SK-N-MC (cell line): Measurements from ENCODE around the gene SCP2.
"Not testable (repeated sequence)": the region's sequence is repeated elsewhere in the genome, so short reads cannot be mapped to it uniquely, and the experiment has no call there.

ENCODE experiments used
- DNase-seq: peaks from one replicate; pipeline ENCODE4 v3.0.0-alpha.2; 2011; ENCODE audit warnings: low read depth, low spot score
- H3K27ac ChIP-seq: fragments of 200-600 bp; sonication (generic); 2 replicates; pipeline ENCODE4 v1.5.1; 2016; ENCODE audit warnings: mixed run types
- H3K36me3 ChIP-seq: fragments of 200-600 bp; sonication (generic); 2 replicates; pipeline ENCODE4 v1.6.1; 2017; ENCODE audit warnings: antibody characterized with exemption, low read length, mixed read lengths; ENCODE audit not compliant: insufficient read depth
- H3K4me3 ChIP-seq: fragments of 200-600 bp; sonication (generic); 2 replicates; pipeline ENCODE4 v1.5.1; 2016
- H3K9ac ChIP-seq: fragments of 200-600 bp; sonication (generic); 2 replicates; pipeline ENCODE4 v1.8.0; 2017; ENCODE audit warnings: mixed run types, mixed read lengths; ENCODE audit not compliant: insufficient read length
- H3K9me3 ChIP-seq: fragments of 200-600 bp; sonication (generic); 2 replicates; pipeline ENCODE4 v1.6.1; 2017; ENCODE audit warnings: low read depth, mild to moderate bottlenecking, antibody characterized with exemption, low read length, moderate library complexity, mixed read lengths
- EZH2 ChIP-seq: fragments of 200-600 bp; sonication (generic); IDR thresholded peaks from one replicate; pipeline ENCODE4 v1.6.1; 2017; ENCODE audit warnings: antibody characterized with exemption
- FOXP2 ChIP-seq: optimal IDR thresholded peaks from 2 replicates; pipeline ENCODE3; 2011; ENCODE audit warnings: mild to moderate bottlenecking, moderate library complexity; ENCODE audit not compliant: insufficient read depth; ENCODE audit errors: extremely low read length, control extremely low read depth
- POLR2AphosphoS5 ChIP-seq: IDR thresholded peaks from 2 replicates; pipeline ENCODE4 v1.6.1; 2012; ENCODE audit warnings: mild to moderate bottlenecking, low read depth, low read length, borderline replicate concordance

SCP2 gene

DNA sequence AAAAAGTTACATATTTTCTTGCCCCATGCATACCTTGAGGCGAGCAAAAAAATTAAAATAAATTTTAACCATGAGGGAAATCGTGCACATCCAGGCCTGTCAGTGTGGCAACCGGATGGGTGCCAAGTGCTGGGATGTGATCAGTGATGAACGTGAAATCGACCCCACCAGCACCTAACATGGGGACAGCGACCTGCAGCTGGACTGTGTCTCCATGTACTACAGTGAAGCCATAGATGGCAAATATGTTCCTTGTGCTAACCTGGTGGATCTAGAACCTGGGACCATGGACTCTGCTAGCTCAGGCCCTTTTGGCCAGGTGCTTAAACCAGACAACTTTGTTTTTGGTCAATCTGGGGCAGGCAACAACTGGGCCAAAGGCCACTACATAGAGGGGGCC lies 67.6 kb downstream of the SCP2 start:
- no peak overlapping the region for H3K27ac ChIP-seq
- TF ChIP-seq FOXP2: no peak
- TF ChIP-seq EZH2: no peak
- TF ChIP-seq POLR2AphosphoS5: no peak
- no peak overlapping the region for H3K4me3 ChIP-seq
- no peaks in the 10 kb centered on the region for H3K9me3 ChIP-seq
- H3K9ac ChIP-seq: no peak overlapping the region
- no peaks in the 10 kb centered on the region for H3K36me3 ChIP-seq
- no peak for DNase-seq

DNA sequence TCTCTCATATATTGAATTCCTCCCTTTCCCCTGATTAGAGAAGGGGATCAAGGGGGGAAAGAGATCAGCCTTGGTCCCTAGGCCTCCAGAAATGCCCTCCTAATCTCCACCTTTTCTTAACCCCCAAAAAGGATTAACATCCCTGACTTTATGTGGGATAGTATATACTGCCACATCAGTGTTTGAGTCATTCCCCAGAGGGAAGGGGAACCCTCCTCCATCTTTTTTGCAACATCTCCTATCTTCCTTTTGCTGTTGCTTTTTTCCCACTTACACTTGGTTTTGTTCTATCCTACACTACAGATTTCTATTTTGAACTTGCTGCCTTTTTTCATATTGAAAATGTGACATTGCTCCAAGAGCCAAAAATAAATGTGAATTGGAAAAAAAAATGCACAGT lies 69.6 kb downstream of the SCP2 start:
- Histone ChIP-seq H3K9ac (no peak overlapping the region), H3K4me3 (no peak overlapping the region), H3K36me3 (no peaks in the 10 kb centered on the region), H3K27ac (no peak overlapping the region), H3K9me3 (no peaks in the 10 kb centered on the region)
- no peak for DNase-seq
- TF ChIP-seq FOXP2 (no peak), POLR2AphosphoS5 (no peak), EZH2 (no peak)

DNA sequence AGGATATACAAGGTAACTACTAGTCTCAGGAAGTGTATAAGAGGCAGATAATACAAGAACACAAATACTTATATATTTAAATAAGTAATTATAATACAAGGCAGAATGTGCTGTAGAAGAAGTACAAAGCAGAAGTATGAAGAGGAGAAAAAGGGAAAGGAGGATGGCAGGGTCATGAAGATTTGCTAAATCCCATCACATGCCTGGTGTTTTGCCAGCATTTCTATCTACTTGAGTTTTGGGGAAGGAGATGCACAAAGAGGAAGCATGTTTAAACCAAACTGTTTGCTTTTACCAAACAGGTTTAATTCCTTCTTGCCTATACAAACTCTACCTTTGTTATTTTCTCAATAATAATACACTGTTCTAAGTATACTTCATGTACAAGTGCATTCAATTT lies 74.1 kb downstream of the SCP2 start:
- Histone ChIP-seq H3K27ac (no peak overlapping the region), H3K9ac (no peak overlapping the region), H3K36me3 (no peaks in the 10 kb centered on the region), H3K4me3 (no peak overlapping the region), H3K9me3 (no peaks in the 10 kb centered on the region)
- TF ChIP-seq POLR2AphosphoS5 (no peak), EZH2 (no peak), FOXP2 (no peak)
- no peak for DNase-seq

- H3K4me3 ChIP-seq, H3K36me3 ChIP-seq, H3K27ac ChIP-seq, H3K9me3 ChIP-seq, DNase-seq, H3K9ac ChIP-seq: not testable (repeated sequence)
These were observed 79.5 kb downstream of the SCP2 start for GRCh38 chr1:53006612-53007011.

- H3K36me3 ChIP-seq, H3K9ac ChIP-seq, H3K9me3 ChIP-seq, H3K27ac ChIP-seq, H3K4me3 ChIP-seq, DNase-seq: not testable (repeated sequence)
These were observed 83.2 kb downstream of the SCP2 start for GRCh38 chr1:53010247-53010646.

DNA sequence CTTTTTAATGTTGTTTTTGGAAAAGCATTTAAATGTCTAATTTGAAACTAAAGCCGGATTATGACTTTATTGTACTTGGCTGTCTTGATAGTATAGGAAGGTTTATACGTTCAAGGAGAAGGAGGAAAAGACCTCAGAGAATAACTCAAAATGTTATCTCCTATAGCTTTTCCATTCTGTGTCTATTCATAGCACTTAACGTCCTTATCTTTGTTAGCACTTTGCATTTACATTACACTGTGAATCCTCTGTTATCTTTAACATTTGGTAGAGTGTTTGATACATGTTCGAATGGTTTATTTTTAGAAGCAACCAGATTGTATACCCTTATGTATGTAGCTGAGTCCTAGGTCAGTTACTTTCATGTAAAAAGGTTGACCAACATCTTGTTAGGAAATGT lies 84.1 kb downstream of the SCP2 start:
- Histone ChIP-seq H3K9me3 (no peaks in the 10 kb centered on the region), H3K9ac (no peak overlapping the region), H3K4me3 (no peak overlapping the region), H3K27ac (no peak overlapping the region), H3K36me3 (no peaks in the 10 kb centered on the region)
- DNase-seq: no peak
- TF ChIP-seq FOXP2: no peak
- TF ChIP-seq POLR2AphosphoS5: no peak
- no peak for TF ChIP-seq EZH2

GRCh38 chr1:53014791-53015507 lies 87.9 kb downstream of the SCP2 start:
- no peaks in the 10 kb centered on the region for H3K9me3 ChIP-seq
- peak overlapping the region; percentile 90 for H3K4me3 ChIP-seq
- peak overlapping the region; percentile 74 for H3K9ac ChIP-seq
- TF ChIP-seq FOXP2 (no peak), EZH2 (no peak), POLR2AphosphoS5 (peak; percentile 68)
- peak; percentile 78 for DNase-seq
- H3K36me3 ChIP-seq: no peaks in the 10 kb centered on the region
- H3K27ac ChIP-seq: no peak overlapping the region

DNA sequence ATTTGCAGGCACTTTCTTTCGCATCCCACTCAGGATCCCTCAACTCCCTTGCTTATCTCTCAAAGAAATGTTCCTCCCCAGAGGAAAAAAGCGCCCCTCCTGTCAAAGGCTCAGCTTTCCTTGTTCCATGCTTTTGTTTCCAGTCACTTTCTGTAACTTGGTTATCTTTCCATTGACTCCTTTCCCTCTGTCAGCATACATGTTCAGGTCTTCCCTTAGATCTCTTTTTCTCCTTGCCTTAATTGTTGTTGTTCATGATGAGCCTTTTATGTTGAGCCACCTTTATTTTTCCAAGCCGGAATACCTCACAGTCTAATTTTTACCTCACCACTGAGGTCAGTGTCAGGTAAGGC lies 88.4 kb downstream of the SCP2 start:
- TF ChIP-seq EZH2 (no peak), FOXP2 (no peak), POLR2AphosphoS5 (no peak)
- peak overlapping the region; percentile 90 for H3K4me3 ChIP-seq
- H3K36me3 ChIP-seq: no peaks in the 10 kb centered on the region
- peak overlapping the region; percentile 74 for H3K9ac ChIP-seq
- no peak for DNase-seq
- H3K27ac ChIP-seq: no peak overlapping the region
- no peaks in the 10 kb centered on the region for H3K9me3 ChIP-seq

DNA sequence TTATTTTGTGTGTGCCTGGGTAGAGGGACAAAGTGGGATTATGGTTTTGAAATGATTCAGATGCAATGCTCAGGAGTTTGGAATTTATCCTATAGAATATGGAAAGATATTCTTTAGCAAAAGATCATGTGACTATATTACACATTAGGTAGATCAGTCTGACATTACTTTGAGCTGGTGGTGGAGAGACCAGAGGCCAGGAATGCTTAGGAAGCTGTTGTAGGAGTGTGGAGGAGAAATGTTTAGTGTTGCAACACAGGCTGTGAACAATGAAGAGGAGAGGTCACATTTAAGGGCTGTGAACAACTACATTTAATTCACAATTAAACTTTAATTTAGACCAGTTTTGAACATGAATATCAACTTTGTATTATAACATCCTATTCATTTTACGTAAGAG lies 89.6 kb downstream of the SCP2 start:
- DNase-seq: no peak
- no peaks in the 10 kb centered on the region for H3K9me3 ChIP-seq
- H3K4me3 ChIP-seq: no peak overlapping the region
- no peak overlapping the region for H3K27ac ChIP-seq
- no peaks in the 10 kb centered on the region for H3K36me3 ChIP-seq
- H3K9ac ChIP-seq: no peak overlapping the region
- TF ChIP-seq EZH2 (no peak), POLR2AphosphoS5 (no peak), FOXP2 (no peak)
